ENCODE data around the gene RPAIN. TPM values are rescaled to one million over a fixed set of nuclear protein-coding genes. Genes with fewer than 3 reads are reported as not detected.

RPAIN gene
- total and polyA plus RNA-seq, 4 donors, result 10.9 to 37.0 (median 27.8) TPM

DNA sequence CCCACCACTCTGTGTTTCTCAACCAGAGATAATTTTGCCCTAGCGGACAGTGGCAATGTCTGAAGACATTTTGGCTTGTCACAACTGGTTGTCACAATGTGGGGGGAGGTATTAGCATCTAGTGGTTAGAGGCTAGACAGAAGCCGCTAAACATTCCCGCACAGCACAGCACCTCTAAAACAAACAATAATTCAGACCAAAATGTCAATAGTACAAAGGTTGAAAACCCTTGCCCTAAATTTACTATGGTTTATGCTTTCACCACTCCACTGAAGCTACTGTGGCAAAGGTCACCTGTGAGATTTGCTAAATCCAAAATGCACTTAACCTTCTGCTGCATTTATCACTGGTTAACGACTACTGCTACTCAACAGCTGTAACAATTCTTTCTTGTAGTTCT, 14.6 kb upstream of the RPAIN start:
- peak overlapping the region; percentile 68 to 87 for H3K27ac ChIP-seq (ENCODE audit: low read depth in 1 of 2, low read length in 2 of 2)
- H3K4me3 ChIP-seq (ENCODE audit: low read depth in 1 of 3, low read length in 3 of 3), result peak overlapping the region in 2 of 3 donors; percentile 4 to 47
- H3K9me3 ChIP-seq (ENCODE audit: control insufficient read depth in 4 of 4, low read length in 3 of 4), result no peaks in the 10 kb centered on the region
- no peak for DNase-seq (ENCODE audit: low spot score)
- H3K9ac ChIP-seq (ENCODE audit: low read depth in 1 of 2, low read length in 2 of 2), result no peak overlapping the region
- WGBS, result 30% methylated on average over 4 of the region's 4 CpGs
- H3K36me3 ChIP-seq (ENCODE audit: control insufficient read depth in 4 of 4, insufficient read depth in 3 of 4, low read depth in 1 of 4, low read length in 3 of 4), result peaks cover 7 to 53% (median 42%) of the 10 kb centered on the region in 4 donors
- H3K27me3 ChIP-seq (ENCODE audit: control insufficient read depth in 4 of 4, insufficient read depth in 4 of 4, low read length in 3 of 4), result no peaks in the 10 kb centered on the region
- peaks cover 11 to 42% (median 36%) of the 10 kb centered on the region in 4 donors for H3K4me1 ChIP-seq (ENCODE audit: control insufficient read depth in 4 of 4, insufficient read depth in 4 of 4, low read length in 3 of 4)
- TF ChIP-seq SP1 (IDR thresholded peaks at IDR 0.05) (peak; percentile 100), GABPA (IDR thresholded peaks at IDR 0.05 in 1 of 2, conservative IDR thresholded peaks at IDR 0.05 in 1 of 2) (peak in 1 of 2 donors; percentile 51), TAF1 (conservative IDR thresholded peaks at IDR 0.05) (no peak), JUND (IDR thresholded peaks at IDR 0.05) (peak; percentile 80 to 86), NR2F2 (IDR thresholded peaks at IDR 0.05) (peak; percentile 55), HNF4G (IDR thresholded peaks at IDR 0.05) (peak; percentile 89), HNF4A (conservative IDR thresholded peaks at IDR 0.05) (peak; percentile 95 to 96), RAD21 (IDR thresholded peaks at IDR 0.05) (peak; percentile 51 to 57), YY1 (IDR thresholded peaks at IDR 0.05) (peak; percentile 91), EGR1 (IDR thresholded peaks at IDR 0.05; ENCODE audit: low read depth in 2 of 2) (peak in 1 of 2 donors; percentile 25), FOXA2 (IDR thresholded peaks at IDR 0.05) (peak; percentile 91), FOXA1 (IDR thresholded peaks at IDR 0.05) (peak; percentile 89), RXRA (IDR thresholded peaks at IDR 0.05) (peak; percentile 98)
- TF ChIP-seq, protein P1, sequence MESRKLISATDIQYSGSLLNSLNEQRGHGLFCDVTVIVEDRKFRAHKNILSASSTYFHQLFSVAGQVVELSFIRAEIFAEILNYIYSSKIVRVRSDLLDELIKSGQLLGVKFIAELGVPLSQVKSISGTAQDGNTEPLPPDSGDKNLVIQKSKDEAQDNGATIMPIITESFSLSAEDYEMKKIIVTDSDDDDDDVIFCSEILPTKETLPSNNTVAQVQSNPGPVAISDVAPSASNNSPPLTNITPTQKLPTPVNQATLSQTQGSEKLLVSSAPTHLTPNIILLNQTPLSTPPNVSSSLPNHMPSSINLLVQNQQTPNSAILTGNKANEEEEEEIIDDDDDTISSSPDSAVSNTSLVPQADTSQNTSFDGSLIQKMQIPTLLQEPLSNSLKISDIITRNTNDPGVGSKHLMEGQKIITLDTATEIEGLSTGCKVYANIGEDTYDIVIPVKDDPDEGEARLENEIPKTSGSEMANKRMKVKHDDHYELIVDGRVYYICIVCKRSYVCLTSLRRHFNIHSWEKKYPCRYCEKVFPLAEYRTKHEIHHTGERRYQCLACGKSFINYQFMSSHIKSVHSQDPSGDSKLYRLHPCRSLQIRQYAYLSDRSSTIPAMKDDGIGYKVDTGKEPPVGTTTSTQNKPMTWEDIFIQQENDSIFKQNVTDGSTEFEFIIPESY (IDR thresholded peaks at IDR 0.05), result peak; percentile 88
- TF ChIP-seq, protein P2, sequence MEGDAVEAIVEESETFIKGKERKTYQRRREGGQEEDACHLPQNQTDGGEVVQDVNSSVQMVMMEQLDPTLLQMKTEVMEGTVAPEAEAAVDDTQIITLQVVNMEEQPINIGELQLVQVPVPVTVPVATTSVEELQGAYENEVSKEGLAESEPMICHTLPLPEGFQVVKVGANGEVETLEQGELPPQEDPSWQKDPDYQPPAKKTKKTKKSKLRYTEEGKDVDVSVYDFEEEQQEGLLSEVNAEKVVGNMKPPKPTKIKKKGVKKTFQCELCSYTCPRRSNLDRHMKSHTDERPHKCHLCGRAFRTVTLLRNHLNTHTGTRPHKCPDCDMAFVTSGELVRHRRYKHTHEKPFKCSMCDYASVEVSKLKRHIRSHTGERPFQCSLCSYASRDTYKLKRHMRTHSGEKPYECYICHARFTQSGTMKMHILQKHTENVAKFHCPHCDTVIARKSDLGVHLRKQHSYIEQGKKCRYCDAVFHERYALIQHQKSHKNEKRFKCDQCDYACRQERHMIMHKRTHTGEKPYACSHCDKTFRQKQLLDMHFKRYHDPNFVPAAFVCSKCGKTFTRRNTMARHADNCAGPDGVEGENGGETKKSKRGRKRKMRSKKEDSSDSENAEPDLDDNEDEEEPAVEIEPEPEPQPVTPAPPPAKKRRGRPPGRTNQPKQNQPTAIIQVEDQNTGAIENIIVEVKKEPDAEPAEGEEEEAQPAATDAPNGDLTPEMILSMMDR (IDR thresholded peaks at IDR 0.05; ENCODE audit: low read depth, low read length, missing input control), result peak; percentile 28
- TF ChIP-seq, protein P3, sequence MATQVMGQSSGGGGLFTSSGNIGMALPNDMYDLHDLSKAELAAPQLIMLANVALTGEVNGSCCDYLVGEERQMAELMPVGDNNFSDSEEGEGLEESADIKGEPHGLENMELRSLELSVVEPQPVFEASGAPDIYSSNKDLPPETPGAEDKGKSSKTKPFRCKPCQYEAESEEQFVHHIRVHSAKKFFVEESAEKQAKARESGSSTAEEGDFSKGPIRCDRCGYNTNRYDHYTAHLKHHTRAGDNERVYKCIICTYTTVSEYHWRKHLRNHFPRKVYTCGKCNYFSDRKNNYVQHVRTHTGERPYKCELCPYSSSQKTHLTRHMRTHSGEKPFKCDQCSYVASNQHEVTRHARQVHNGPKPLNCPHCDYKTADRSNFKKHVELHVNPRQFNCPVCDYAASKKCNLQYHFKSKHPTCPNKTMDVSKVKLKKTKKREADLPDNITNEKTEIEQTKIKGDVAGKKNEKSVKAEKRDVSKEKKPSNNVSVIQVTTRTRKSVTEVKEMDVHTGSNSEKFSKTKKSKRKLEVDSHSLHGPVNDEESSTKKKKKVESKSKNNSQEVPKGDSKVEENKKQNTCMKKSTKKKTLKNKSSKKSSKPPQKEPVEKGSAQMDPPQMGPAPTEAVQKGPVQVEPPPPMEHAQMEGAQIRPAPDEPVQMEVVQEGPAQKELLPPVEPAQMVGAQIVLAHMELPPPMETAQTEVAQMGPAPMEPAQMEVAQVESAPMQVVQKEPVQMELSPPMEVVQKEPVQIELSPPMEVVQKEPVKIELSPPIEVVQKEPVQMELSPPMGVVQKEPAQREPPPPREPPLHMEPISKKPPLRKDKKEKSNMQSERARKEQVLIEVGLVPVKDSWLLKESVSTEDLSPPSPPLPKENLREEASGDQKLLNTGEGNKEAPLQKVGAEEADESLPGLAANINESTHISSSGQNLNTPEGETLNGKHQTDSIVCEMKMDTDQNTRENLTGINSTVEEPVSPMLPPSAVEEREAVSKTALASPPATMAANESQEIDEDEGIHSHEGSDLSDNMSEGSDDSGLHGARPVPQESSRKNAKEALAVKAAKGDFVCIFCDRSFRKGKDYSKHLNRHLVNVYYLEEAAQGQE (IDR thresholded peaks at IDR 0.05), result peak; percentile 91
- TF ChIP-seq, protein P4, sequence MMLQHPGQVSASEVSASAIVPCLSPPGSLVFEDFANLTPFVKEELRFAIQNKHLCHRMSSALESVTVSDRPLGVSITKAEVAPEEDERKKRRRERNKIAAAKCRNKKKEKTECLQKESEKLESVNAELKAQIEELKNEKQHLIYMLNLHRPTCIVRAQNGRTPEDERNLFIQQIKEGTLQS (IDR thresholded peaks at IDR 0.05), result peak; percentile 64
- TF ChIP-seq, protein P5, sequence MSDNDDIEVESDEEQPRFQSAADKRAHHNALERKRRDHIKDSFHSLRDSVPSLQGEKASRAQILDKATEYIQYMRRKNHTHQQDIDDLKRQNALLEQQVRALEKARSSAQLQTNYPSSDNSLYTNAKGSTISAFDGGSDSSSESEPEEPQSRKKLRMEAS (IDR thresholded peaks at IDR 0.05), result peak; percentile 80
